GM10847 (cell line): ENCODE measurements around the gene CASZ1.

Source experiments
- POLR2A ChIP-seq: IDR thresholded peaks from 2 replicates; pipeline ENCODE4 v1.6.1; 2011; ENCODE audit not compliant: insufficient read length; ENCODE audit errors: extremely low read depth

The CASZ1 gene, protein sequence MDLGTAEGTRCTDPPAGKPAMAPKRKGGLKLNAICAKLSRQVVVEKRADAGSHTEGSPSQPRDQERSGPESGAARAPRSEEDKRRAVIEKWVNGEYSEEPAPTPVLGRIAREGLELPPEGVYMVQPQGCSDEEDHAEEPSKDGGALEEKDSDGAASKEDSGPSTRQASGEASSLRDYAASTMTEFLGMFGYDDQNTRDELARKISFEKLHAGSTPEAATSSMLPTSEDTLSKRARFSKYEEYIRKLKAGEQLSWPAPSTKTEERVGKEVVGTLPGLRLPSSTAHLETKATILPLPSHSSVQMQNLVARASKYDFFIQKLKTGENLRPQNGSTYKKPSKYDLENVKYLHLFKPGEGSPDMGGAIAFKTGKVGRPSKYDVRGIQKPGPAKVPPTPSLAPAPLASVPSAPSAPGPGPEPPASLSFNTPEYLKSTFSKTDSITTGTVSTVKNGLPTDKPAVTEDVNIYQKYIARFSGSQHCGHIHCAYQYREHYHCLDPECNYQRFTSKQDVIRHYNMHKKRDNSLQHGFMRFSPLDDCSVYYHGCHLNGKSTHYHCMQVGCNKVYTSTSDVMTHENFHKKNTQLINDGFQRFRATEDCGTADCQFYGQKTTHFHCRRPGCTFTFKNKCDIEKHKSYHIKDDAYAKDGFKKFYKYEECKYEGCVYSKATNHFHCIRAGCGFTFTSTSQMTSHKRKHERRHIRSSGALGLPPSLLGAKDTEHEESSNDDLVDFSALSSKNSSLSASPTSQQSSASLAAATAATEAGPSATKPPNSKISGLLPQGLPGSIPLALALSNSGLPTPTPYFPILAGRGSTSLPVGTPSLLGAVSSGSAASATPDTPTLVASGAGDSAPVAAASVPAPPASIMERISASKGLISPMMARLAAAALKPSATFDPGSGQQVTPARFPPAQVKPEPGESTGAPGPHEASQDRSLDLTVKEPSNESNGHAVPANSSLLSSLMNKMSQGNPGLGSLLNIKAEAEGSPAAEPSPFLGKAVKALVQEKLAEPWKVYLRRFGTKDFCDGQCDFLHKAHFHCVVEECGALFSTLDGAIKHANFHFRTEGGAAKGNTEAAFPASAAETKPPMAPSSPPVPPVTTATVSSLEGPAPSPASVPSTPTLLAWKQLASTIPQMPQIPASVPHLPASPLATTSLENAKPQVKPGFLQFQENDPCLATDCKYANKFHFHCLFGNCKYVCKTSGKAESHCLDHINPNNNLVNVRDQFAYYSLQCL (N-terminal part only)

GRCh38 chr1:10796029-10796944 lies at the start of gene CASZ1:
Gene CASZ1, minus strand, starts transcription at chr1:10796646. Its CDS starts 102,757 bp downstream, at chr1:10693889.
- no peak for TF ChIP-seq POLR2A

- TF ChIP-seq POLR2A, result no peak
Measured at GRCh38 chr1:10843697-10844096, 47.3 kb upstream of the CASZ1 start.

DNA sequence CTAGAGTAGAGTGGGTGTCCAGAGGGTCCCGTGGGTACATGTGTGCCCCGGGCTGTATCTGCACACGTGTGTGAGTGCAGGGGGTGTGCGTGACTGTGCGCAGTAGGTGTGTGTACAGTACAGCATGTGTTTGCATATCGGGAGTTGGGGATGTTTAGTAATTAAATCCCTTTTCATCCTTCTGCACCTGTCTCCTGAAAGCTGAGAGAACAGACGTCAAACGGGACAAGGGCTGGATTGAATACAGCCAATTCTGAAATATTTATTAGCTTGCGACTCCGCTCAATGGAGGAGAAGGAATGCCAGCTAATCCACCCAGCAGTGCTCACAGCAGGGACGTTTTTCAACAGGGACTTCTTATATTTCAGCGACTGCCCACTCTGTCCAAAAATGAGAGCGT lies 44.7 kb upstream of the CASZ1 start:
- TF ChIP-seq POLR2A, result no peak

DNA sequence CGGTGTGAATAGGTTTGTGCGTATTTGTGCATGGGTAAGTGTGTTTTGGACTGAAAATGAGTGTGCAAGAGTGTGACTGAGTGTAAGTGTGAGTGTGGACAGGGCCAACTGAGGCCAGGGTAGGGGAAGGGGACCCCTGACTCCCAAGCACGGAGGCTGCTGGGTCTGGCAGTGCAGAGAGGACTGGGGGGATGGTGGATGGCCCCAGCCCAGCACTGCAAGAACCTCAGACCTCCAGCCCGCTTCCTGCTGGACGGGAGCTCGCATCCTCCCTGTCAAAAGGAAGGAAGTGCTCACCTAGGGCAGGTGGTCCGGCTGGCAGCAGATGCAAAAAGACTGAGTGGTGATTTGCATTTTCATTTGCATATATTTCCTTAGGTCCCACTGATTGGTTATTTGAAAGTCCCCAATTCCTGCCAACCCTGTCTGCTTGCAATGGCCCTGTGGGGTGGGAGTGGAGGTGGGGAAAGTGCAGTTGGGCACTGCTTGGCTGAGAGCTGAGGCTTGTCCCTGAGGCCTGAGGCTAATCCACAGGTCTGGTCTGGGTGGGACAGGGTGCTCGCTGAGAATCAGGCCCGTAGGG lies 42.8 kb upstream of the CASZ1 start:
- TF ChIP-seq POLR2A, result no peak

DNA sequence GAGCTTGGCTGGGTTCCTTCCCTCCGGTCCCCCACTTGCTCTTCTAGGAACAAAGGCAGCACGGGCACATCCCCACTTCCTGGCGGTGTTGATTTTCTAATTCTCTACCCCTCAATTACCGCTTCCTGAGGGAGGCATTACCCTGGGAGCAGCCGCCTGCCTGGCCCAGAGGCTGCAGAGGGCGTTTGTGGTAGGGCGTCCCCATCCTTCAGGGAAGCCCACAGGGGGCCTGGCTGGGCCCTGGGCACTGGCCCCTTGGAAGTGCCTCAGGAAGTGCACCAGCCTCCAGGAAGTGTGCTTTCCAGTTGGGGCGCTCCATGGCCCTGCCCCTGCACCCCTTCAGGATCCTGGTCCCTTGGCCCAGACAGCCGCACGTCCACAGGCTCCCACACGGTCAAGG lies 42.1 kb upstream of the CASZ1 start:
- no peak for TF ChIP-seq POLR2A

GRCh38 chr1:10836726-10837125 lies 40.3 kb upstream of the CASZ1 start:
- TF ChIP-seq POLR2A, result no peak

- no peak for TF ChIP-seq POLR2A
Measured at GRCh38 chr1:10835822-10836421, 39.5 kb upstream of the CASZ1 start.

DNA sequence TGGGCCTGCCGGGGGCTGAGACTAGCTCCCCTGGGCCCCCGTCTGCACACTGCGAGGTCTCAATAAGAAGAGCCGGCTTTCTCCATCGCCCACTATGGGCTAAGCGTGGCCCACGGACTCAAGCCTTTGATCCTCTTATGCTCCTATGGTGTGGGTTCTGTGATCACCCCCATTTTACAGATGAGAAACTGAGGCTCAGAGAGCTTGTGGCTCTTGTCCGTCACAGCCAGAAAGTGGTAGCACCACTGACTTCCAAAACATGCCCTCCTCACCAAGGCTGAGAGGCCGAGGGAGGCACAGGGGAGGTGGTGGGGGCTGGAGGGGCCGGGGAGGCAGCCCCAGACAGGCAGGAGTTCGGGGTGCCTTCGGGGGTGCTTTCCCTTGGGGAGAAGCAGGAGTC lies 39.0 kb upstream of the CASZ1 start:
- TF ChIP-seq POLR2A, result no peak

DNA sequence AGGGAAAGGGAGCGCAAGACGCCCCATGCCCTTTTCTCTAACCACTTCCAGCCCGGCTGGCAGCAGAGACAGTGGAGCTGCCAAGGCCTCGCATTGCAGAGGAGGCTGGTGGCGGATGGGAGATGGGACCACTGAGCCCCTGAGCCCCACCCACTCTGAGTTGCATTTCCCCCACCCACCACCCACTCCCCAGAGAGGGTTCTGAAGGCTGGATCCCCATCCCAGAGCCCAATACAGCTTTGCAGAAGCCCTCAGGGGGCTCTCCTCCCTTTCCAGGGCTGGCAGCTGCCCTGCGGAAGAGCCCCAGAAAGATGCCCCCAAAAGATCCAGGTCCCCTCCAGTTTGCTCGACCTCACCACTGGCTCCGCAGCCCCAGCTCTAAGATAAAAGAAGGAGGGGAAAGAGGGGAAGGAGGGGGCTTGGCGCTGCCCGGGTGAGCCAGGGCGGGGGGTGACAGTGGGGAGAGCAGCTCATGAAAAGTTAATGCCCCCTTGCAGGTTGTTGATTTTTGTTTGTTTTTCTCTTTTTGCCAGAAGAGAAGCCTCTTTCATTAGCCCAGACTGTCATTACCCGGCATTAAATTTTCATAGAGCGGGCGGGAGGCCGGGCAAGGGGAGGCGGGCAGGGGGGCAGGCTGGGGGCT lies 38.4 kb upstream of the CASZ1 start:
- no peak for TF ChIP-seq POLR2A

DNA sequence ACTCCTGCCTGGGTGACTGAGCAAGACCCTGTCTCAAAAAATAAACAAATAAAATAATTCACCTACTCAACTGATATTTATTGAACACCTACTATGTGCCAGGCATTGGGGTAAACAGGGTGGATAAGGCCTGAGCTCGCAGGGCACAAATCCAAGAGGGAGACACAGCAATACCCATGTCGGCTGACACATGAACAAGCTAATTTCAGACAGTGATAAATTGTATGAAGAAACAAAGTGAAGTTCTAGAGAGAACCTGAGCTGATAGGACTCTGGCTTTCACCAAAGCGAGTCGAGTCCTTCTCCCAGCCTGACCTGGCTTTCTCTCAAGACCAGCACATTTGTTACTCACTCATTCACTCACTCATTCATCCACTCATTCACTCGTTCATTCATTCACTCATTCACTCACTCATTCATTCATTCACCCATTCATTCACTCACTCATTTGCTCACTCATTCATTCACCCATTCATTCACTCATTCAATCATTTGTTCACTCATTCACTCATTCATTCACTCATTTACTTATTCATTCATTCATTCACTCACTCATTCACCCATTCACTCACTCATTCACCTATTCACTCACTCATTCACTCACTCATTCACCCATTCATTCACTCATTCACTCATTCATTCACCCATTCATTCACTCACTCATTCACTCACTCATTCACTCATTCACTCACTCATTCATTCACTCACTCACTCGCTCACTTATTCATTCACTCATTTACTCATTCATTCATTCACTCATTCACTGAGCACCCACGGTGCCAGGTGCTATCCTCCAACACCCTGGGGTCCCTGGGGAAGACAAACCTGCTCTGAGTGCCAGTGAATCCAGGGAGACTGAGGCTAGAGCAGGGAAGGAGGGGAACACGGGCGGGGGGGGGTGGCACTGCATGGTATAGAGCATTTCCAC lies 37.4 kb upstream of the CASZ1 start:
- TF ChIP-seq POLR2A, result no peak

GRCh38 chr1:10832703-10833102 lies 36.3 kb upstream of the CASZ1 start:
- no peak for TF ChIP-seq POLR2A

GRCh38 chr1:10830961-10831668 lies 34.7 kb upstream of the CASZ1 start:
- TF ChIP-seq POLR2A, result no peak
